ENCODE data around the gene LRRC72. TPM values are rescaled to one million over a fixed set of nuclear protein-coding genes. Genes with fewer than 3 reads are reported as not detected.

LRRC72 gene
- total and polyA plus RNA-seq, 10 of the 15 experiments (the other 5 are each of a cell fraction or from before 2014, with no cell fraction given) = not detected

DNA sequence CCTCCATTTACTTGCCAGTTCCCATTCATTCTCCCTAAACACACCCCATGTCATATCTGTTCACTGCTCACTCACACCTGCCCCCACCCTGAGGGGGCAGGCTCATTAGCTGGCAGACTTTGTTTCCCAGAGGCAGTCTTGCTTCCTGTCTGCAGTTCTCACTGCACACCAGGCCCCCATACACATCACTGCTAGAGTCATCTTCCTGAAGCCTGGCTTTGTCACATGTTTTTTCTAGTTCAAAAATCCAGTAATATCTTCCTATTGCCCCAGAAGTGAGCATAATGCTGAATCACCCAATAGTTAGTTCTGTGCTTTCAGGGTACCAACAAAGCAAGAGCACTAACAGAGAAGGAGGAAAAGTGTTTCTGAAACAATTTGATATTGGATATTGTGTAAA, 1.9 kb downstream of the LRRC72 start:
- CTCF ChIA-PET = no interaction called here

GRCh38 chr7:16529697-16530096, 3.1 kb downstream of the LRRC72 start:
- TF ChIP-seq BHLHE40 (IDR thresholded peaks at IDR 0.05; ENCODE audit: borderline replicate concordance in 1 of 2, low read depth in 2 of 2, low read length in 1 of 2) = no peak
- TF ChIP-seq, protein P1, sequence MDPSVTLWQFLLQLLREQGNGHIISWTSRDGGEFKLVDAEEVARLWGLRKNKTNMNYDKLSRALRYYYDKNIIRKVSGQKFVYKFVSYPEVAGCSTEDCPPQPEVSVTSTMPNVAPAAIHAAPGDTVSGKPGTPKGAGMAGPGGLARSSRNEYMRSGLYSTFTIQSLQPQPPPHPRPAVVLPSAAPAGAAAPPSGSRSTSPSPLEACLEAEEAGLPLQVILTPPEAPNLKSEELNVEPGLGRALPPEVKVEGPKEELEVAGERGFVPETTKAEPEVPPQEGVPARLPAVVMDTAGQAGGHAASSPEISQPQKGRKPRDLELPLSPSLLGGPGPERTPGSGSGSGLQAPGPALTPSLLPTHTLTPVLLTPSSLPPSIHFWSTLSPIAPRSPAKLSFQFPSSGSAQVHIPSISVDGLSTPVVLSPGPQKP (IDR thresholded peaks at IDR 0.05; ENCODE audit: low read depth, low read length) = no peak
- Histone ChIP-seq H3K4me2 (ENCODE audit: control insufficient read depth, insufficient read depth) (no peak overlapping the region), H3K4me3 (no peak overlapping the region), H4K20me1 (ENCODE audit: control insufficient read depth, insufficient read depth) (no peaks in the 10 kb centered on the region), H3K79me2 (ENCODE audit: control insufficient read depth, insufficient read depth, low read length) (no peaks in the 10 kb centered on the region), H3K27ac (ENCODE audit: control insufficient read depth, insufficient read depth) (no peak overlapping the region), H3K27me3 (replicated peaks in 1 of 2; ENCODE audit: control insufficient read depth in 2 of 2, insufficient read depth in 2 of 2, low read length in 1 of 2) (no peaks in the 10 kb centered on the region; a peak in 1 of 4 replicates), H3K36me3 (ENCODE audit: control insufficient read depth in 2 of 2, insufficient read depth in 2 of 2, low read length in 1 of 2) (no peaks in the 10 kb centered on the region), H2AFZ (ENCODE audit: control insufficient read depth, low read depth, low read length) (no peak overlapping the region), H3K4me1 (ENCODE audit: control insufficient read depth, insufficient read depth, low read length) (no peaks in the 10 kb centered on the region), H3K9ac (ENCODE audit: control insufficient read depth, insufficient read depth, low read length) (no peak overlapping the region), H3K9me3 (replicated peaks; ENCODE audit: control insufficient read depth, insufficient read depth, low read length) (no peaks in the 10 kb centered on the region)
- in situ Hi-C loops (cut with MboI) (no loop called here), intact Hi-C loops (cut with micrococcal nuclease; ENCODE audit: unreplicated experiment) (no loop called here)
- FAIRE-seq (no peak), ATAC-seq (no peak), DNase-seq (ENCODE audit: low read depth, low spot score) (no peak)
- ChIA-PET CTCF (no interaction called here), POLR2A (no interaction called here), SMC1A (ENCODE audit: uncharacterized antibody, unreplicated experiment) (no interaction called here), RAD21 (ENCODE audit: unreplicated experiment) (no interaction called here)
- no TSS peak for BruUV-seq (replicated peaks)
- WGBS (ENCODE audit: insufficient coverage, insufficient replicate concordance, low lambda C conversion rate, missing lambda C conversion rate) = 57% methylated on average over 1 of the region's 1 CpG

More for the DNA sequence above, 1.9 kb downstream of the LRRC72 start:
- no peaks in the 10 kb centered on the region for H3K4me1 ChIP-seq (ENCODE audit: control insufficient read depth, insufficient read depth, low read length)
- H3K9ac ChIP-seq (ENCODE audit: control insufficient read depth, insufficient read depth, low read length) = no peak overlapping the region
- H3K4me3 ChIP-seq = no peak overlapping the region
- TF ChIP-seq SMAD5 (IDR thresholded peaks at IDR 0.05; ENCODE audit: low read depth) (no peak), POU2F2 (IDR thresholded peaks at IDR 0.05; ENCODE audit: borderline replicate concordance, low read depth, low read length) (no peak), KAT2A (conservative IDR thresholded peaks at IDR 0.05; ENCODE audit: control insufficient read depth, low read depth, low read length) (no peak), WRNIP1 (IDR thresholded peaks at IDR 0.05; ENCODE audit: borderline replicate concordance, low read depth, low read length) (no peak), ZNF207 (IDR thresholded peaks at IDR 0.05; ENCODE audit: borderline replicate concordance) (no peak), RB1 (IDR thresholded peaks at IDR 0.05; ENCODE audit: borderline replicate concordance) (no peak)
- TF ChIP-seq, protein P2, sequence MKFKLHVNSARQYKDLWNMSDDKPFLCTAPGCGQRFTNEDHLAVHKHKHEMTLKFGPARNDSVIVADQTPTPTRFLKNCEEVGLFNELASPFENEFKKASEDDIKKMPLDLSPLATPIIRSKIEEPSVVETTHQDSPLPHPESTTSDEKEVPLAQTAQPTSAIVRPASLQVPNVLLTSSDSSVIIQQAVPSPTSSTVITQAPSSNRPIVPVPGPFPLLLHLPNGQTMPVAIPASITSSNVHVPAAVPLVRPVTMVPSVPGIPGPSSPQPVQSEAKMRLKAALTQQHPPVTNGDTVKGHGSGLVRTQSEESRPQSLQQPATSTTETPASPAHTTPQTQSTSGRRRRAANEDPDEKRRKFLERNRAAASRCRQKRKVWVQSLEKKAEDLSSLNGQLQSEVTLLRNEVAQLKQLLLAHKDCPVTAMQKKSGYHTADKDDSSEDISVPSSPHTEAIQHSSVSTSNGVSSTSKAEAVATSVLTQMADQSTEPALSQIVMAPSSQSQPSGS (IDR thresholded peaks at IDR 0.05; ENCODE audit: low read length) = no peak
- no peak for ATAC-seq
- RAD21 ChIA-PET (ENCODE audit: unreplicated experiment) = no interaction called here
- FAIRE-seq = no peak
- no peaks in the 10 kb centered on the region for H4K20me1 ChIP-seq (ENCODE audit: control insufficient read depth, insufficient read depth)
- H3K36me3 ChIP-seq (ENCODE audit: control insufficient read depth in 2 of 2, insufficient read depth in 2 of 2, low read length in 1 of 2) = no peaks in the 10 kb centered on the region
- no peak overlapping the region for H3K4me2 ChIP-seq (ENCODE audit: control insufficient read depth, insufficient read depth)
- no peaks in the 10 kb centered on the region for H3K9me3 ChIP-seq (replicated peaks; ENCODE audit: control insufficient read depth, insufficient read depth, low read length)
- POLR2A ChIA-PET = no interaction called here
- H3K27me3 ChIP-seq (replicated peaks in 1 of 2; ENCODE audit: control insufficient read depth in 2 of 2, insufficient read depth in 2 of 2, low read length in 1 of 2) = no peaks in the 10 kb centered on the region; a peak in 1 of 4 replicates
- H2AFZ ChIP-seq (ENCODE audit: control insufficient read depth, low read depth, low read length) = no peak overlapping the region
- no peak overlapping the region for H3K27ac ChIP-seq (ENCODE audit: control insufficient read depth, insufficient read depth)
- DNase-seq (ENCODE audit: low read depth, low spot score) = no peak
- intact Hi-C loops (cut with micrococcal nuclease; ENCODE audit: unreplicated experiment) = no loop called here
- no peaks in the 10 kb centered on the region for H3K79me2 ChIP-seq (ENCODE audit: control insufficient read depth, insufficient read depth, low read length)
- in situ Hi-C loops (cut with MboI) = no loop called here
- no TSS peak for BruUV-seq (replicated peaks)
- SMC1A ChIA-PET (ENCODE audit: uncharacterized antibody, unreplicated experiment) = no interaction called here
